Naive B cell (primary cell): Measurements from ENCODE around the gene NPEPL1. TPM values are rescaled to one million over a fixed set of nuclear protein-coding genes. Genes with fewer than 3 reads are reported as not detected.

Experiments used
- ATAC-seq, 2 donors: fragments of 150-1000 bp; cut with Tn5 transposase; 2 replicates each; pipeline ENCODE4 v1.10.0; 2021; ENCODE audit warnings: low read depth in 2 of 2, mild to moderate bottlenecking in 2 of 2, moderate library complexity in 2 of 2
- DNase-seq: peaks from one replicate; pipeline ENCODE4 v3.0.0; 2022
- H3K27ac Mint-ChIP-seq, 6 donors: one replicate each; pipeline ENCODE4 v1.8.0; 2020 to 2022; ENCODE audit warnings: mild to moderate bottlenecking in 6 of 6, mixed read lengths in 6 of 6, moderate library complexity in 5 of 6, inconsistent platforms in 2 of 6
- H3K27me3 Mint-ChIP-seq, 3 donors: one replicate each; pipeline ENCODE4 v1.8.0; 2021 to 2022; ENCODE audit warnings: mixed read lengths in 3 of 3, mild to moderate bottlenecking in 1 of 3
- H3K36me3 Mint-ChIP-seq, 2 donors: one replicate each; pipeline ENCODE4 v1.8.0; 2020 to 2022; ENCODE audit warnings: mixed read lengths in 2 of 2, inconsistent platforms in 1 of 2, mild to moderate bottlenecking in 1 of 2
- H3K4me1 Mint-ChIP-seq, 3 donors: one replicate each; pipeline ENCODE4 v1.8.0; 2020 to 2022; ENCODE audit warnings: mixed read lengths in 3 of 3, inconsistent platforms in 1 of 3, mild to moderate bottlenecking in 1 of 3, moderate library complexity in 1 of 3
- H3K4me3 Mint-ChIP-seq, 8 donors: one replicate each; pipeline ENCODE4 v1.8.0; 2020 to 2022; ENCODE audit warnings: mild to moderate bottlenecking in 8 of 8, mixed read lengths in 8 of 8, moderate library complexity in 8 of 8, inconsistent platforms in 2 of 8
- H3K9me3 Mint-ChIP-seq, 7 donors: one replicate each; pipeline ENCODE4 v1.8.0; 2020 to 2022; ENCODE audit warnings: mixed read lengths in 7 of 7, mild to moderate bottlenecking in 5 of 7, inconsistent platforms in 2 of 7, moderate library complexity in 1 of 7
- polyA plus RNA-seq, 6 donors: library from polyadenylated mRNA; unstranded; fragments of 300-500 nt; fragmentation: Illumina TruSeq; gene quantifications; one replicate each; pipeline ENCODE4 v1.2.3, GENCODE V29; 2021; ENCODE audit warnings: low read depth in 6 of 6

Gene NPEPL1
- polyA plus RNA-seq, 6 donors from 2014 or later: 4.2 to 8.4 (median 6.0) TPM

DNA sequence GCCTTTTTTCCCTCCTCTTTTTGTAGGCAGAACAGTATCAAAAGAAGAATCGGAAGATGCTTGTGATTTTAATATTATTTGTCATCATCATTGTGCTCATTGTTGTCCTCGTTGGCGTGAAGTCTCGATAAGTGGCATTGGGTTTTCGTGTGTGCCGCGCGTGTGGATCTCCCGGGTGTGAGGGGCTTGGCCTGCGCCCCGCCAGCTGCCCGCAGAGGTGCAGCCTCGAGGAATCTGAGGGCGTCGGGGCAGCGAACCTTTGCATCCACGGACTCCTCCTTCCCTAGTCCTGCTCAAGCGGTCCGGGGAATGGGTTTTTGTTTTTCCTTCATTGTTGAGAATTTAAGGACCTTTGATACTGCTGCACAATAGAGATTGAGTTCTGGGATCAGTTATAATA, 16.4 kb upstream of the NPEPL1 start:
- ATAC-seq (no peak), DNase-seq (no peak)
- H3K4me3 Mint-ChIP-seq: no peak overlapping the region
- H3K27ac Mint-ChIP-seq: peak overlapping the region in 1 of 6 donors; percentile 20
- no peaks in the 10 kb centered on the region for H3K9me3 Mint-ChIP-seq
- no peaks in the 10 kb centered on the region for H3K27me3 Mint-ChIP-seq
- no peaks in the 10 kb centered on the region for H3K4me1 Mint-ChIP-seq
- H3K36me3 Mint-ChIP-seq: peaks cover 18 to 27% of the 10 kb centered on the region in 2 donors

- no peak for ATAC-seq
- peaks cover 18 to 27% of the 10 kb centered on the region in 2 donors for H3K36me3 Mint-ChIP-seq
Observed at GRCh38 chr20:58677079-58677604, 15.5 kb upstream of the NPEPL1 start.

GRCh38 chr20:58677808-58678207, 14.8 kb upstream of the NPEPL1 start:
- H3K4me3 Mint-ChIP-seq: no peak overlapping the region
- no peak for DNase-seq
- peaks cover 18 to 27% of the 10 kb centered on the region in 2 donors for H3K36me3 Mint-ChIP-seq

More at GRCh38 chr20:58677079-58677604, 15.5 kb upstream of the NPEPL1 start:
- H3K4me1 Mint-ChIP-seq: no peaks in the 10 kb centered on the region
- H3K4me3 Mint-ChIP-seq: no peak overlapping the region
- no peak overlapping the region for H3K27ac Mint-ChIP-seq
- no peaks in the 10 kb centered on the region for H3K9me3 Mint-ChIP-seq
- DNase-seq: no peak
- no peaks in the 10 kb centered on the region for H3K27me3 Mint-ChIP-seq

DNA sequence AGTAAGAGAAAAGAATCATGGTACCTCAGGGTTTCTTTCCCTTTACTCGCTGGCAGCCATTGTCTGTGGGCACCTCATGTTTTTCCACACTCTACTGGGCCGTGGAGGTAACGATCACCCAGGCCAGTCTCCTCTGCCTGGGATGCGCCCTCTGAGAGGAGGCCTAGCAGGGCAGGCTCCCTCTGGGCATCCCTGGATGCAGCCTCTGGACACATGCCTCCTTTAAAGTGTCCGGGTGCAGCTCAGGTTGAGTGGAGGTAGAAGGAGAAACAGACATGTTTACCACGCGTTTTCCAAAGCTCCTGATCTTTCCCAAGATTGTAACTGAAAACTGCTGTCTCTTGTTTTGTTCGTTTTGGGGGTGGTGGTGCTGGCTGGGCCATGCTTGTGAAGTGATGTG, 13.8 kb upstream of the NPEPL1 start:
- Mint-ChIP-seq H3K9me3 (no peaks in the 10 kb centered on the region), H3K27ac (no peak overlapping the region), H3K4me3 (no peak overlapping the region), H3K4me1 (no peaks in the 10 kb centered on the region), H3K36me3 (peaks cover 23 to 27% of the 10 kb centered on the region in 2 donors), H3K27me3 (no peaks in the 10 kb centered on the region)
- DNase-seq: no peak
- ATAC-seq: no peak

More at GRCh38 chr20:58677808-58678207, 14.8 kb upstream of the NPEPL1 start:
- H3K9me3 Mint-ChIP-seq: no peaks in the 10 kb centered on the region
- no peak for ATAC-seq
- no peak overlapping the region for H3K27ac Mint-ChIP-seq
- no peaks in the 10 kb centered on the region for H3K4me1 Mint-ChIP-seq
- H3K27me3 Mint-ChIP-seq: no peaks in the 10 kb centered on the region

DNA sequence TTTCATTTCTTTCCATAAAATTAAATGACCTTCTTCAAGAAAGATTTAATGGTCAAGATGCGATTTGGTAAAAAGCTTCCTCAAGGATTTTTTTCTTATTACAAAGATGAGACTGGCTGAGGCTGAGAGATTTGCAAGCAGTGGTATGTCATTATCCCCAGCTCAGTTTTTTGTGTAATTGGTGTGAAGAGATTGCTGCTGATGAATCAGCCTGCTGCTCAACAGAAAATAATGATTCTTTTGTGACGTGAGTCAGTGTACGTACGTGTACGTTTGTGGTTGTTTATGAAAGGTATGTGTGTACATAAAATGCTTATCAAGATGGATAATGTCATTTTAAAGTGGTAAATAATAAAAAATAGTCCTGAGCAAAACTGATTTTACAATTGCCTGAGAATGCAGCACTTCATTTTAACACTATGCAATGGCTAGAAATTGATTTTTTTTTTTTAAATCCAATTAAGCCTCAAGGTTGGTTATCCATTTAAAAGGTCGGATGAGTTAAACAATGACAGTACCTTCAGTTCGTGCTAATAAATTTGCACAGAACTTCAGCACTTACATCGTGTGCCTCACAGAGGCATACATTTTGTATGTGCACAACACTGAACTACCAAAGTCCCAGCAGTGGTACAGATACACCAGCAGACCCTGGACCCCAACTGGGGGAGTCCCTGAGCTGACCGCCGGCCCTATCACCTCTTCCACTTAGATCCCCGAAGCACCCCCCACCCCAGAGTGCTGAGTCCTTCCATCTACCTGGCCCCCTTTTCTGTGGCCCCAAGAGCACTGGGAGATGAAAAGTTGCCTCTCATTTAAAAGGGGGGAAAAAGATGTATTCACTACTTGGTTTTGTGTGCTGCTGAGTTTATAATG, 9.7 kb upstream of the NPEPL1 start:
- peak overlapping the region in 1 of 8 donors; percentile 47 for H3K4me3 Mint-ChIP-seq
- no peaks in the 10 kb centered on the region for H3K9me3 Mint-ChIP-seq
- H3K36me3 Mint-ChIP-seq: peaks cover 16 to 24% of the 10 kb centered on the region in 2 donors
- no peak overlapping the region for H3K27ac Mint-ChIP-seq
- DNase-seq: no peak
- no peak for ATAC-seq
- no peaks in the 10 kb centered on the region for H3K27me3 Mint-ChIP-seq
- no peaks in the 10 kb centered on the region for H3K4me1 Mint-ChIP-seq

DNA sequence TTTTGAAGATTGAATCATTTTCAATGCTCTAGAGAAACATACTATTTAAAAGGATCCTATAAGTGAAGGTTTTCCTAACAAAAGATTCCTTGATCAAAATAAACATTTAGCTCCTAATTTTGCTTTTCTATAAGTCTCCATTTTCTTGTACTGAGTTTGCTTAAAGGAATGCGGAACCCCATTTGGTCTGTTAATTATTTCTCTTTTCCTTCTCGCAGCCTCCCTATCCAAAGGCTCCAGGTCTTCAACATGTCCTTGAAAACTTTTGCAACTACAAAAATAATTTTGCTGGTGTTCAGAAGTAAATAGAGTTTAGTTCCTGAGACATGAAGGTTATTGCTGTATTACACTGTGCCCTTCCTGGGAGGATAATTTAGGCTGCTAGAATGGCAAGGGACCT, 8.3 kb upstream of the NPEPL1 start:
- no peak for ATAC-seq
- Mint-ChIP-seq H3K4me3 (no peak overlapping the region), H3K27me3 (no peaks in the 10 kb centered on the region), H3K4me1 (no peaks in the 10 kb centered on the region), H3K27ac (no peak overlapping the region), H3K36me3 (peaks cover 9 to 24% of the 10 kb centered on the region in 2 donors), H3K9me3 (no peaks in the 10 kb centered on the region)
- no peak for DNase-seq

GRCh38 chr20:58685988-58686387, 6.6 kb upstream of the NPEPL1 start:
- Mint-ChIP-seq H3K27me3 (no peaks in the 10 kb centered on the region), H3K27ac (peak overlapping the region in 1 of 6 donors; percentile 88), H3K36me3 (peaks cover 0 to 14% of the 10 kb centered on the region in 2 donors), H3K4me3 (no peak overlapping the region), H3K9me3 (no peaks in the 10 kb centered on the region), H3K4me1 (peaks cover 0 to 3% (median 0%) of the 10 kb centered on the region in 3 donors)
- DNase-seq (no peak), ATAC-seq (no peak)

DNA sequence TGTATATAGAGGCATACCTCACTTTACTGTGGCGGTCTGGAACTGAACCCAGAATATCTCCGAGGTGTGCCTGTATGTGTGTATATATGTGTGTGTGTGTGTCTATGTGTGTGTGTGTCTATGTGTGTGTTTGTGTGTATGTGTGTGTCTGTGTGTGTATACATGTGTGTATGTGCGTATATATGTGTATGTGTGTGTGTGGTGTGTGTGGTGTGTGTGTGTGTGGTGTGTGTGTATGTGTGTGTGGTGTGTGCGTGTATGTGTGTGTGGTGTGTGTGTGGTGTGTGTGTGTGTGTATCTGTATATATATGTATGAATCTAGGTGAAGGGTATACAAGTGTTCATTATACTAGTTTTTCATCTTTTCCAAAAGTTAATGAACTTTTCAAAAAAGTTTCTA, 4.2 kb upstream of the NPEPL1 start:
- DNase-seq: no peak
- no peak for ATAC-seq
- H3K36me3 Mint-ChIP-seq: peaks cover 0 to 8% of the 10 kb centered on the region in 2 donors
- H3K27ac Mint-ChIP-seq: peak overlapping the region in 1 of 6 donors; percentile 7
- peak overlapping the region in 2 of 8 donors; percentile 24 to 55 for H3K4me3 Mint-ChIP-seq
- no peaks in the 10 kb centered on the region for H3K27me3 Mint-ChIP-seq
- peaks cover 0 to 6% (median 2%) of the 10 kb centered on the region in 3 donors for H3K4me1 Mint-ChIP-seq
- no peaks in the 10 kb centered on the region for H3K9me3 Mint-ChIP-seq

- no peaks in the 10 kb centered on the region for H3K27me3 Mint-ChIP-seq
- H3K4me1 Mint-ChIP-seq: peaks cover 4 to 9% (median 6%) of the 10 kb centered on the region in 3 donors
- DNase-seq (no peak), ATAC-seq (no peak)
- H3K36me3 Mint-ChIP-seq: peaks cover 0 to 8% of the 10 kb centered on the region in 2 donors
- no peaks in the 10 kb centered on the region for H3K9me3 Mint-ChIP-seq
- H3K4me3 Mint-ChIP-seq: no peak overlapping the region
- H3K27ac Mint-ChIP-seq: peak overlapping the region in 1 of 6 donors; percentile 7
Observed at GRCh38 chr20:58688840-58689239, 3.8 kb upstream of the NPEPL1 start.

GRCh38 chr20:58690396-58691135, 2.0 kb upstream of the NPEPL1 start:
- Mint-ChIP-seq H3K27ac (peak overlapping the region in 5 of 6 donors; percentile 70 to 88 (median 82)), H3K36me3 (peaks cover 0 to 1% of the 10 kb centered on the region in 2 donors), H3K27me3 (no peaks in the 10 kb centered on the region), H3K4me3 (peak overlapping the region in 6 of 8 donors; percentile 12 to 70 (median 41)), H3K4me1 (peaks cover 9 to 12% (median 9%) of the 10 kb centered on the region in 3 donors), H3K9me3 (no peaks in the 10 kb centered on the region)
- ATAC-seq: no peak
- no peak for DNase-seq

GRCh38 chr20:58691773-58692578, 624 bp upstream of the NPEPL1 start:
- DNase-seq: no peak
- H3K9me3 Mint-ChIP-seq: no peaks in the 10 kb centered on the region
- H3K27me3 Mint-ChIP-seq: no peaks in the 10 kb centered on the region
- H3K27ac Mint-ChIP-seq: peak overlapping the region in 3 of 6 donors; percentile 42 to 73 (median 42)
- no peaks in the 10 kb centered on the region for H3K36me3 Mint-ChIP-seq
- peak overlapping the region; percentile 36 to 85 (median 54) for H3K4me3 Mint-ChIP-seq
- H3K4me1 Mint-ChIP-seq: peaks cover 9 to 12% (median 9%) of the 10 kb centered on the region in 3 donors
- no peak for ATAC-seq

DNA sequence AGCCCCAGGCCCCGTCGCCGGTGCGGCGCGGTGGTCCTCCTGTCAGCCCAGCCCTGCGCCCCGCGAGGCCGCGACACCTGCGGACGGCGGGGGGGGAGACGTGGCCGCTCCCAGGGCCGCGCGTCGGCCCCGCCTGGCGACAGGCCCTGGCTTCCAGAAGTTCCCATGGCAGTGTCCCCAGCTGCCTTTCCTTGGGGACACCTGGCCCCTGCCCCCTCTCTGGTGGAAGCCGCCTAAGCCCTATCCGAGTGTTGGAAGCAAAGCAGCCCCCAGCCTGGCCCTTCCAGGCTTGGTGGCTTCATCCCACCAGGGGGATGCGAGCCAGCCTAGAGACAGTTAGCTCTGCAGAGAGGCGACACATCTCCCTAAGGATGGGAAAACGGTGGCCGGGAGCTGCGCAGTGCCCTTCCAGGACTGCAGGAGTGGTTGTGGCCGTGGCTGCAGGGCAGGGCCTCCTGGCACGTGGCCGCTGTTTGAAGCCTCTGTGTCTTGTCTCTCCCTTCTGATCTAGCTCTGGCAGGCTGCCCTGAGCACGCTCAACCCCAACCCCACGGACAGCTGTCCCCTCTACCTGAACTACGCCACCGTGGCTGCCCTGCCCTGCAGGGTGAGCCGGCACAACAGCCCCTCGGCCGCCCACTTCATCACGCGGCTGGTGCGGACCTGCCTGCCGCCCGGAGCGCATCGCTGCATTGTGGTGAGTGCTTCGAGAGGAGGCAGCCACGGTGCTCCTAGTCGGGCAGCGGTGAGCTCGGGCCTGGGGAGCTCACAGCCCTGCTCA, 816 bp downstream of the NPEPL1 start:
- Mint-ChIP-seq H3K27me3 (no peaks in the 10 kb centered on the region), H3K27ac (peak overlapping the region in 5 of 6 donors; percentile 19 to 90 (median 72)), H3K4me3 (peak overlapping the region; percentile 73 to 87 (median 79)), H3K9me3 (no peaks in the 10 kb centered on the region), H3K4me1 (peaks cover 9 to 12% (median 9%) of the 10 kb centered on the region in 3 donors), H3K36me3 (no peaks in the 10 kb centered on the region)
- DNase-seq (peak; percentile 17), ATAC-seq (no peak)
